Thoracic aorta (tissue), 2 donors: ENCODE measurements around the gene SPDYE3. TPM values are rescaled to one million over a fixed set of nuclear protein-coding genes. Genes with fewer than 3 reads are reported as not detected.

ENCODE experiments used
- ATAC-seq: fragments of 150-250 bp; one replicate; pipeline ENCODE4 v1.8.0; 2017; ENCODE audit warnings: low read depth; ENCODE audit not compliant: insufficient number of reproducible peaks, low FRiP score
- DNase-seq: peaks from one replicate; pipeline ENCODE4 v3.0.0-alpha.2; 2020; ENCODE audit warnings: low spot score
- H3K27ac ChIP-seq, 2 donors: fragments of 200-600 bp; sonication (generic); 1 replicate in 1 of 2; 2 replicates in 1 of 2; pipeline ENCODE4 v1.5.1; 2016; ENCODE audit warnings: mild to moderate bottlenecking in 2 of 2, moderate library complexity in 2 of 2
- H3K27me3 ChIP-seq: fragments of 200-600 bp; sonication (generic); replicated peaks from 2 replicates; pipeline ENCODE4 v1.6.0; 2016; ENCODE audit warnings: mild to moderate bottlenecking; ENCODE audit not compliant: insufficient read depth
- H3K36me3 ChIP-seq: fragments of 200-600 bp; sonication (generic); one replicate; pipeline ENCODE4 v1.5.1; 2016
- H3K4me1 ChIP-seq, 2 donors: fragments of 200-600 bp; sonication (generic); 1 replicate in 1 of 2; 2 replicates in 1 of 2; pipeline versions ENCODE4 v1.5.1 to v1.6.0; 2016; ENCODE audit warnings: low read depth in 2 of 2, mild to moderate bottlenecking in 1 of 2; ENCODE audit not compliant: control insufficient read depth in 1 of 2
- H3K4me3 ChIP-seq: fragments of 200-600 bp; sonication (generic); 2 replicates; pipeline ENCODE4 v1.5.1; 2016; ENCODE audit warnings: mild to moderate bottlenecking
- H3K9me3 ChIP-seq: fragments of 200-600 bp; sonication (generic); 2 replicates; pipeline ENCODE4 v1.5.1; 2016
- total RNA-seq, 2 donors: library from RNA; depleted of rRNA; stranded (reverse); fragments of >200 nt; gene quantifications; one replicate each; pipeline versions ENCODE4 v1.1.0 to v1.2.3, GENCODE V29; 2016
- TF ChIP-seq, protein P1 (sequence below): fragments of 200-600 bp; sonication (generic); IDR thresholded peaks from one replicate; pipeline ENCODE4 v1.5.1; 2019; ENCODE audit warnings: antibody characterized with exemption

Gene SPDYE3
- total RNA-seq, 2 donors from 2014 or later: not detected

GRCh38 chr7:100367251-100367620, 59.7 kb downstream of the SPDYE3 start:
- TF ChIP-seq, protein P1, sequence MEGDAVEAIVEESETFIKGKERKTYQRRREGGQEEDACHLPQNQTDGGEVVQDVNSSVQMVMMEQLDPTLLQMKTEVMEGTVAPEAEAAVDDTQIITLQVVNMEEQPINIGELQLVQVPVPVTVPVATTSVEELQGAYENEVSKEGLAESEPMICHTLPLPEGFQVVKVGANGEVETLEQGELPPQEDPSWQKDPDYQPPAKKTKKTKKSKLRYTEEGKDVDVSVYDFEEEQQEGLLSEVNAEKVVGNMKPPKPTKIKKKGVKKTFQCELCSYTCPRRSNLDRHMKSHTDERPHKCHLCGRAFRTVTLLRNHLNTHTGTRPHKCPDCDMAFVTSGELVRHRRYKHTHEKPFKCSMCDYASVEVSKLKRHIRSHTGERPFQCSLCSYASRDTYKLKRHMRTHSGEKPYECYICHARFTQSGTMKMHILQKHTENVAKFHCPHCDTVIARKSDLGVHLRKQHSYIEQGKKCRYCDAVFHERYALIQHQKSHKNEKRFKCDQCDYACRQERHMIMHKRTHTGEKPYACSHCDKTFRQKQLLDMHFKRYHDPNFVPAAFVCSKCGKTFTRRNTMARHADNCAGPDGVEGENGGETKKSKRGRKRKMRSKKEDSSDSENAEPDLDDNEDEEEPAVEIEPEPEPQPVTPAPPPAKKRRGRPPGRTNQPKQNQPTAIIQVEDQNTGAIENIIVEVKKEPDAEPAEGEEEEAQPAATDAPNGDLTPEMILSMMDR: no peak
- Histone ChIP-seq H3K9me3 (no peaks in the 10 kb centered on the region), H3K4me3 (no peak overlapping the region), H3K36me3 (peaks cover 17% of the 10 kb centered on the region), H3K27me3 (no peaks in the 10 kb centered on the region), H3K4me1 (no peaks in the 10 kb centered on the region), H3K27ac (no peak overlapping the region)
- no peak for ATAC-seq
- no peak for DNase-seq

GRCh38 chr7:100367676-100368613, 60.4 kb downstream of the SPDYE3 start:
- TF ChIP-seq, protein P1: no peak
- H3K4me1 ChIP-seq: no peaks in the 10 kb centered on the region
- DNase-seq (no peak), ATAC-seq (no peak)
- no peak overlapping the region for H3K27ac ChIP-seq
- H3K27me3 ChIP-seq: no peaks in the 10 kb centered on the region
- H3K36me3 ChIP-seq: peaks cover 9% of the 10 kb centered on the region
- H3K4me3 ChIP-seq: no peak overlapping the region
- H3K9me3 ChIP-seq: no peaks in the 10 kb centered on the region

DNA sequence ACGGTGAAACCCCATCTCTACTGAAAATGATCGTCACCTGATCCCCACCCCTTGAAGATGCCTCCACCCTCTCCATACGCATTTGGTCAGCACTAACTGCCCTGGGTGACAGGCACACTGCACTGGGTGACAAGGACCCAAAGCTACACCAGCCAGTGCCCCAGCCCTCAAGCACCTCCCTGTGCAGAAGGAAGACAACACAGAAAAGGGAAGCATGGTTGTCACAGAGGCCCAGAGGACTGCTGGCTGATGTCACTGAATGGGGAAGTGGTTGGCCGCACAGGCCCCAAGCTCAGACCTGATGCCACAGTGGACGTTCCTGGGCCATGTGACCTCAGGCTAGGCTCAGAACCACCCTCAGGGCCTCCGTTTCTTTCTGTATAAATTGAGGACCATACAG, 61.6 kb downstream of the SPDYE3 start:
- no peaks in the 10 kb centered on the region for H3K4me1 ChIP-seq
- no peaks in the 10 kb centered on the region for H3K27me3 ChIP-seq
- no peaks in the 10 kb centered on the region for H3K9me3 ChIP-seq
- TF ChIP-seq, protein P1: no peak
- no peak for ATAC-seq
- H3K27ac ChIP-seq: peak overlapping the region in 1 of 2 donors; percentile 37
- DNase-seq: no peak
- no peak overlapping the region for H3K4me3 ChIP-seq
- H3K36me3 ChIP-seq: peaks cover 7% of the 10 kb centered on the region

- Histone ChIP-seq H3K9me3 (no peaks in the 10 kb centered on the region), H3K27ac (peak overlapping the region in 1 of 2 donors; percentile 37), H3K4me1 (no peaks in the 10 kb centered on the region), H3K27me3 (no peaks in the 10 kb centered on the region), H3K36me3 (peaks cover 7% of the 10 kb centered on the region), H3K4me3 (no peak overlapping the region)
- TF ChIP-seq, protein P1: no peak
- DNase-seq (no peak), ATAC-seq (no peak)
Observed at GRCh38 chr7:100370303-100370702, 62.8 kb downstream of the SPDYE3 start.

GRCh38 chr7:100370746-100371145, 63.2 kb downstream of the SPDYE3 start:
- no peak for ATAC-seq
- no peak overlapping the region for H3K4me3 ChIP-seq
- TF ChIP-seq, protein P1: no peak
- no peak for DNase-seq
- H3K9me3 ChIP-seq: no peaks in the 10 kb centered on the region
- H3K27ac ChIP-seq: no peak overlapping the region
- no peaks in the 10 kb centered on the region for H3K27me3 ChIP-seq
- H3K36me3 ChIP-seq: peaks cover 7% of the 10 kb centered on the region
- no peaks in the 10 kb centered on the region for H3K4me1 ChIP-seq
